ENCODE data around the gene ROR2.

The ROR2 gene

GRCh38 chr9:91837981-91838731 lies 111.9 kb downstream of the ROR2 start:
- peak; percentile 87 for DNase-seq

- DNase-seq: no peak
These were observed 113.5 kb downstream of the ROR2 start for GRCh38 chr9:91836515-91836914.

GRCh38 chr9:91835632-91836031 lies 114.4 kb downstream of the ROR2 start:
- no peak for DNase-seq

- DNase-seq: no peak
These were observed 114.8 kb downstream of the ROR2 start for GRCh38 chr9:91835216-91835615.

- no peak for DNase-seq
These were observed 115.3 kb downstream of the ROR2 start for GRCh38 chr9:91834740-91835139.

- no peak for DNase-seq
These were observed 116.2 kb downstream of the ROR2 start for GRCh38 chr9:91833878-91834255.

GRCh38 chr9:91833096-91833877 lies 116.7 kb downstream of the ROR2 start:
- no peak for DNase-seq

- DNase-seq: no peak
These were observed 117.7 kb downstream of the ROR2 start for GRCh38 chr9:91832322-91832721.

GRCh38 chr9:91825866-91826265 lies 124.2 kb downstream of the ROR2 start:
- DNase-seq: no peak

GRCh38 chr9:91825422-91825821 lies 124.6 kb downstream of the ROR2 start:
- no peak for DNase-seq

GRCh38 chr9:91824601-91825305 lies 125.3 kb downstream of the ROR2 start:
- DNase-seq: no peak

- DNase-seq: no peak
These were observed 125.9 kb downstream of the ROR2 start for GRCh38 chr9:91824151-91824550.

- DNase-seq: no peak
These were observed 128.8 kb downstream of the ROR2 start for GRCh38 chr9:91820949-91821880.

- DNase-seq: no peak
These were observed 129.8 kb downstream of the ROR2 start for GRCh38 chr9:91820126-91820750.

- no peak for DNase-seq
These were observed 131.2 kb downstream of the ROR2 start for GRCh38 chr9:91818647-91819403.

- no peak for DNase-seq
These were observed 131.8 kb downstream of the ROR2 start for GRCh38 chr9:91818225-91818585.

- peak; percentile 50 for DNase-seq
These were observed 132.4 kb downstream of the ROR2 start for GRCh38 chr9:91817493-91818224.

- no peak for DNase-seq
These were observed 132.9 kb downstream of the ROR2 start for GRCh38 chr9:91817106-91817492.

GRCh38 chr9:91816356-91816755 lies 133.7 kb downstream of the ROR2 start:
- no peak for DNase-seq

GRCh38 chr9:91815896-91816295 lies 134.1 kb downstream of the ROR2 start:
- no peak for DNase-seq

- no peak for DNase-seq
These were observed 135.3 kb downstream of the ROR2 start for GRCh38 chr9:91814753-91815152.
